Testis (tissue), 3 donors: ENCODE results near the gene CCSER1. TPM values are rescaled to one million over a fixed set of nuclear protein-coding genes. Genes with fewer than 3 reads are reported as not detected.

Source experiments
- DNase-seq: peaks from one replicate; pipeline ENCODE4 v3.0.0-alpha.2; 2019
- H3K27ac ChIP-seq, 2 donors: fragments of 200-600 bp; sonication (generic); one replicate each; pipeline ENCODE4 v1.5.1; 2019
- H3K27me3 ChIP-seq: fragments of 200-600 bp; sonication (generic); one replicate; pipeline ENCODE4 v1.5.1; 2019
- H3K36me3 ChIP-seq: fragments of 200-600 bp; sonication (generic); one replicate; pipeline ENCODE4 v1.5.1; 2017; ENCODE audit warnings: low read depth; ENCODE audit errors: missing control alignments
- H3K4me1 ChIP-seq: fragments of 200-600 bp; sonication (generic); one replicate; pipeline ENCODE4 v1.5.1; 2019
- H3K4me3 ChIP-seq, 2 donors: fragments of 200-600 bp; sonication (generic); one replicate each; pipeline ENCODE4 v1.5.1; 2017 to 2019
- H3K9me3 ChIP-seq: fragments of 200-600 bp; sonication (generic); one replicate; pipeline ENCODE4 v1.5.1; 2017
- CTCF ChIP-seq, 3 experiments: fragments of 450-650 bp in 2 of 3; fragments of 200-600 bp in 1 of 3; sonication (generic) in 1 of 3; IDR thresholded peaks; one replicate each; pipeline ENCODE4 v1.5.1; 2016 to 2019; ENCODE audit warnings: antibody characterized with exemption in 3 of 3, mild to moderate bottlenecking in 2 of 3, moderate library complexity in 1 of 3
- POLR2A ChIP-seq: fragments of 450-650 bp; IDR thresholded peaks from one replicate; pipeline ENCODE4 v1.6.1; 2017; ENCODE audit warnings: antibody characterized with exemption, mild to moderate bottlenecking, moderate library complexity
- WGBS, 2 donors: methylation state at CpG; one replicate each; pipeline ENCODE4 v1.1.5; 2018; 5-methylcytosine and 5-hydroxymethylcytosine counted together
- intact Hi-C: fragments of 100-400 bp; cut with DNase I; formaldehyde crosslinking; loops from one replicate; pipeline ENCODE4 v1.15.1; 2023; ENCODE audit warnings: low total_unique reads
- polyA plus RNA-seq: library from polyadenylated mRNA; stranded (reverse); fragments of 350-450 nt; fragmentation: Illumina TruSeq; extraction: RNeasy Lipid Tissue Mini Kit (QIAGEN cat#74804); gene quantifications from one replicate; pipeline ENCODE4 v1.2.3, GENCODE V29; 2014; ENCODE audit warnings: low read depth, low replicate concordance; ENCODE audit not compliant: insufficient read depth
- total RNA-seq, 2 donors: library from RNA; depleted of rRNA; stranded (reverse); fragments of >200 nt; gene quantifications; one replicate each; pipeline ENCODE4 v1.2.3, GENCODE V29; 2016

Gene CCSER1
- total and polyA plus RNA-seq, 3 donors from 2014 or later: 20.2 to 105 (median 82.8) TPM

GRCh38 chr4:90126805-90127204 is 389 bp upstream of the CCSER1 start:
- Histone ChIP-seq H3K9me3 (no peaks in the 10 kb centered on the region), H3K36me3 (no peaks in the 10 kb centered on the region), H3K4me1 (no peaks in the 10 kb centered on the region), H3K4me3 (peak overlapping the region; percentile 72 to 84), H3K27me3 (no peaks in the 10 kb centered on the region), H3K27ac (peak overlapping the region; percentile 80 to 86)
- 5 to 11% methylated on average over 8 of the region's 8 CpGs for WGBS, 2 donors
- TF ChIP-seq CTCF (IDR thresholded peaks at IDR 0.05): no peak
- no peak for DNase-seq
- intact Hi-C loops: no loop called here

- Histone ChIP-seq H3K27me3 (no peaks in the 10 kb centered on the region), H3K36me3 (no peaks in the 10 kb centered on the region), H3K27ac (peak overlapping the region; percentile 80 to 86), H3K4me1 (no peaks in the 10 kb centered on the region), H3K9me3 (no peaks in the 10 kb centered on the region), H3K4me3 (peak overlapping the region; percentile 72 to 84)
- intact Hi-C loops: no loop called here
- TF ChIP-seq POLR2A (no peak), CTCF (IDR thresholded peaks at IDR 0.05) (no peak)
- 0 to 1% methylated on average over 3 to 16 of the region's 81 CpGs for WGBS, 2 donors
- DNase-seq: no peak
These were observed 632 bp downstream of the CCSER1 start for GRCh38 chr4:90127706-90128345.

- Histone ChIP-seq H3K27ac (peak overlapping the region; percentile 80 to 86), H3K27me3 (no peaks in the 10 kb centered on the region), H3K4me3 (peak overlapping the region; percentile 72 to 84), H3K36me3 (no peaks in the 10 kb centered on the region), H3K4me1 (no peaks in the 10 kb centered on the region), H3K9me3 (no peaks in the 10 kb centered on the region)
- DNase-seq: no peak
- intact Hi-C loops: no loop called here
- TF ChIP-seq POLR2A (no peak), CTCF (IDR thresholded peaks at IDR 0.05) (no peak)
- WGBS, 2 donors: 25 to 27% methylated on average over 4 of the region's 4 CpGs
These were observed 1.8 kb downstream of the CCSER1 start for GRCh38 chr4:90128961-90129495.

GRCh38 chr4:90130076-90130475 is 2.9 kb downstream of the CCSER1 start:
- H3K36me3 ChIP-seq: no peaks in the 10 kb centered on the region
- no peak overlapping the region for H3K27ac ChIP-seq
- intact Hi-C loops: no loop called here
- no peaks in the 10 kb centered on the region for H3K4me1 ChIP-seq
- no peak for TF ChIP-seq CTCF (IDR thresholded peaks at IDR 0.05)
- TF ChIP-seq POLR2A: no peak
- H3K27me3 ChIP-seq: no peaks in the 10 kb centered on the region
- H3K4me3 ChIP-seq: no peak overlapping the region
- 47 to 50% methylated on average over 5 of the region's 5 CpGs for WGBS, 2 donors
- DNase-seq: no peak
- H3K9me3 ChIP-seq: no peaks in the 10 kb centered on the region

- WGBS, 2 donors: 52% methylated on average over 4 of the region's 4 CpGs
- no peak overlapping the region for H3K4me3 ChIP-seq
- no peaks in the 10 kb centered on the region for H3K36me3 ChIP-seq
- H3K27me3 ChIP-seq: no peaks in the 10 kb centered on the region
- intact Hi-C loops: no loop called here
- no peak overlapping the region for H3K27ac ChIP-seq
- no peaks in the 10 kb centered on the region for H3K9me3 ChIP-seq
- DNase-seq: no peak
- H3K4me1 ChIP-seq: no peaks in the 10 kb centered on the region
- no peak for TF ChIP-seq POLR2A
- no peak for TF ChIP-seq CTCF (IDR thresholded peaks at IDR 0.05)
These were observed 10.4 kb downstream of the CCSER1 start for GRCh38 chr4:90137555-90137954.
